ENCODE data around the gene PRKAR1B.
"Not testable (repeated sequence)": the region's sequence is repeated elsewhere in the genome, so short reads cannot be mapped to it uniquely, and the experiment has no call there.

The PRKAR1B gene

GRCh38 chr7:641269-641671 is 85.8 kb downstream of the PRKAR1B start:
- DNase-seq = peak in 1 of 3 experiments; percentile 8

GRCh38 chr7:638256-639011 is 88.6 kb downstream of the PRKAR1B start:
- DNase-seq = no peak

- no peak for DNase-seq
Observed at GRCh38 chr7:637826-638225, 89.3 kb downstream of the PRKAR1B start.

- no peak for DNase-seq
Observed at GRCh38 chr7:636396-636795, 90.7 kb downstream of the PRKAR1B start.

- not testable (repeated sequence) for DNase-seq
Observed at GRCh38 chr7:635687-636382, 91.2 kb downstream of the PRKAR1B start.

GRCh38 chr7:635227-635626 is 91.9 kb downstream of the PRKAR1B start:
- no peak for DNase-seq

GRCh38 chr7:633381-634018 is 93.6 kb downstream of the PRKAR1B start:
- DNase-seq = no peak

GRCh38 chr7:632831-633210 is 94.3 kb downstream of the PRKAR1B start:
- DNase-seq = no peak

GRCh38 chr7:631964-632830 is 94.9 kb downstream of the PRKAR1B start:
- DNase-seq = no peak

GRCh38 chr7:631291-631711 is 95.8 kb downstream of the PRKAR1B start:
- no peak for DNase-seq

- no peak for DNase-seq
Observed at GRCh38 chr7:630539-630938, 96.5 kb downstream of the PRKAR1B start.

- DNase-seq = no peak
Observed at GRCh38 chr7:630111-630511, 97.0 kb downstream of the PRKAR1B start.

- no peak for DNase-seq
Observed at GRCh38 chr7:628826-629225, 98.3 kb downstream of the PRKAR1B start.

- DNase-seq = no peak
Observed at GRCh38 chr7:628402-628763, 98.7 kb downstream of the PRKAR1B start.

GRCh38 chr7:627661-628401 is 99.2 kb downstream of the PRKAR1B start:
- DNase-seq = no peak

- no peak for DNase-seq
Observed at GRCh38 chr7:625376-625971, 101.6 kb downstream of the PRKAR1B start.

GRCh38 chr7:623464-623863 is 103.6 kb downstream of the PRKAR1B start:
- no peak for DNase-seq

GRCh38 chr7:621572-622285 is 105.4 kb downstream of the PRKAR1B start:
- DNase-seq = peak in 1 of 3 experiments; percentile 23

- no peak for DNase-seq
Observed at GRCh38 chr7:620885-621284, 106.2 kb downstream of the PRKAR1B start.

- no peak for DNase-seq
Observed at GRCh38 chr7:620056-620455, 107.0 kb downstream of the PRKAR1B start.

- DNase-seq = no peak
Observed at GRCh38 chr7:619368-619840, 107.7 kb downstream of the PRKAR1B start.

Measured in NCI-H1417 (cell line).